GM23338 (cell line): ENCODE data around the gene CCDC177. TPM values are rescaled to one million over a fixed set of nuclear protein-coding genes. Genes with fewer than 3 reads are reported as not detected.

Experiments used
- ATAC-seq: fragments of 200-7000 bp; cut with Tn5 transposase; 3 replicates; pipeline ENCODE4 v1.9.1; 2020
- DNase-seq: peaks from one replicate; pipeline ENCODE4 v3.0.0-alpha.2; 2015; ENCODE audit warnings: low spot score
- H2AFZ ChIP-seq: fragments of 200-600 bp; sonication (generic); 2 replicates; pipeline ENCODE4 v1.8.0; 2016; ENCODE audit warnings: antibody characterized with exemption, mild to moderate bottlenecking, moderate library complexity
- H3F3A ChIP-seq: fragments of 200-600 bp; sonication (generic); replicated peaks from 2 replicates; pipeline ENCODE4 v1.8.0; 2017; ENCODE audit warnings: antibody characterized with exemption, mixed run types, low read depth
- H3K27ac ChIP-seq: fragments of 200-600 bp; sonication (generic); 2 replicates; pipeline ENCODE4 v1.6.1; 2016; ENCODE audit warnings: low read depth
- H3K27me3 ChIP-seq: fragments of 200-600 bp; sonication (generic); 2 replicates; pipeline ENCODE4 v1.8.0; 2016; ENCODE audit warnings: mild to moderate bottlenecking, mixed run types, moderate library complexity; ENCODE audit not compliant: insufficient read depth
- H3K36me3 ChIP-seq: fragments of 200-600 bp; sonication (generic); 2 replicates; pipeline ENCODE4 v1.8.0; 2016; ENCODE audit warnings: mild to moderate bottlenecking; ENCODE audit not compliant: insufficient read depth
- H3K4me1 ChIP-seq: fragments of 200-600 bp; sonication (generic); 2 replicates; pipeline ENCODE4 v1.8.0; 2016; ENCODE audit warnings: mild to moderate bottlenecking, moderate library complexity; ENCODE audit not compliant: insufficient read depth
- H3K4me2 ChIP-seq: fragments of 200-600 bp; sonication (generic); 2 replicates; pipeline ENCODE4 v1.7.1; 2017; ENCODE audit warnings: mixed run types
- H3K4me3 ChIP-seq: fragments of 200-600 bp; sonication (generic); 2 replicates; pipeline ENCODE4 v1.6.1; 2016; ENCODE audit warnings: mixed run types
- H3K79me2 ChIP-seq: fragments of 200-600 bp; sonication (generic); replicated peaks from 2 replicates; pipeline ENCODE4 v1.8.0; 2017; ENCODE audit warnings: mild to moderate bottlenecking; ENCODE audit not compliant: insufficient read depth
- H3K9me2 ChIP-seq: fragments of 200-600 bp; sonication (generic); 2 replicates; pipeline ENCODE4 v1.8.0; 2017; ENCODE audit not compliant: insufficient read depth
- H4K20me1 ChIP-seq: fragments of 200-600 bp; sonication (generic); replicated peaks from 2 replicates; pipeline ENCODE4 v1.8.0; 2017; ENCODE audit warnings: mild to moderate bottlenecking; ENCODE audit not compliant: insufficient read depth
- H3K27ac Mint-ChIP-seq: 2 replicates; pipeline ENCODE4 v1.8.0; 2020; ENCODE audit warnings: inconsistent platforms, mild to moderate bottlenecking, moderate library complexity, mixed read lengths
- H3K27me3 Mint-ChIP-seq: 3 replicates; pipeline ENCODE4 v1.8.0; 2022; ENCODE audit warnings: low read depth, mild to moderate bottlenecking, moderate library complexity, mixed read lengths, inconsistent platforms; ENCODE audit not compliant: insufficient read depth, poor library complexity
- H3K36me3 Mint-ChIP-seq: 3 replicates; pipeline ENCODE4 v1.8.0; 2021; ENCODE audit warnings: low read depth, mild to moderate bottlenecking, inconsistent platforms, moderate library complexity, mixed read lengths
- H3K4me1 Mint-ChIP-seq: 3 replicates; pipeline ENCODE4 v1.8.0; 2020; ENCODE audit warnings: mild to moderate bottlenecking, inconsistent platforms, mixed read lengths
- H3K4me3 Mint-ChIP-seq: 3 replicates; pipeline ENCODE4 v1.8.0; 2021; ENCODE audit warnings: moderate library complexity, mild to moderate bottlenecking, inconsistent platforms, mixed read lengths
- H3K9me3 Mint-ChIP-seq: 3 replicates; pipeline ENCODE4 v1.8.0; 2020; ENCODE audit warnings: moderate library complexity, mild to moderate bottlenecking, inconsistent platforms, mixed read lengths
- CREB1 ChIP-seq: fragments of 250-450 bp; sonication (Bioruptor Pico); IDR thresholded peaks from 2 replicates; pipeline ENCODE4 v1.5.0; 2020; ENCODE audit warnings: low read depth, mild to moderate bottlenecking, moderate library complexity
- CTCF ChIP-seq, 2 experiments: fragments of 200-600 bp in 1 of 2; sonication (generic) in 1 of 2; conservative IDR thresholded peaks; 2 replicates each; pipeline versions ENCODE4 v1.5.1 to v1.6.1; 2016 to 2017; ENCODE audit warnings: antibody characterized with exemption in 2 of 2, low read depth in 2 of 2, mild to moderate bottlenecking in 2 of 2, moderate library complexity in 1 of 2
- ETS1 ChIP-seq: IDR thresholded peaks from 2 replicates; pipeline ENCODE4 v1.6.1; 2016; ENCODE audit warnings: antibody characterized with exemption
- EZH2 ChIP-seq: fragments of 200-600 bp; sonication (generic); IDR thresholded peaks from one replicate; pipeline ENCODE4 v1.8.0; 2017; ENCODE audit warnings: antibody characterized with exemption, mild to moderate bottlenecking, low read depth; ENCODE audit not compliant: unreplicated experiment
- EZH2phosphoT487 ChIP-seq: fragments of 200-600 bp; sonication (generic); IDR thresholded peaks from one replicate; pipeline ENCODE4 v1.8.1; 2018; ENCODE audit warnings: antibody characterized with exemption; ENCODE audit not compliant: unreplicated experiment
- JUNB ChIP-seq: IDR thresholded peaks from one replicate; pipeline ENCODE4 v1.6.1; 2016; ENCODE audit warnings: antibody characterized with exemption; ENCODE audit not compliant: unreplicated experiment
- POLR2AphosphoS5 ChIP-seq: IDR thresholded peaks from 2 replicates; pipeline ENCODE4 v1.6.1; 2016; ENCODE audit warnings: antibody characterized with exemption, low read depth
- REST ChIP-seq: IDR thresholded peaks from one replicate; pipeline ENCODE4 v1.6.1; 2018; ENCODE audit warnings: antibody characterized with exemption; ENCODE audit not compliant: unreplicated experiment
- STAT1 ChIP-seq: IDR thresholded peaks from one replicate; pipeline ENCODE4 v1.6.1; 2016; ENCODE audit warnings: antibody characterized with exemption; ENCODE audit not compliant: unreplicated experiment
- ZNF331 ChIP-seq: fragments of 250-450 bp; sonication (Bioruptor Pico); IDR thresholded peaks from 2 replicates; pipeline ENCODE4 v1.5.0; 2020; ENCODE audit warnings: low read depth, mild to moderate bottlenecking, moderate library complexity
- ZNF462 ChIP-seq: fragments of 250-450 bp; sonication (Bioruptor Pico); IDR thresholded peaks from 2 replicates; pipeline ENCODE4 v1.5.0; 2020; ENCODE audit warnings: mild to moderate bottlenecking, moderate library complexity
- polyA plus RNA-seq: library from polyadenylated mRNA; unstranded; fragments of >200 nt; fragmentation: Nextera tagmentation; extraction: Ambion mirVana; gene quantifications from 2 replicates; pipeline ENCODE4 v1.2.1, GENCODE V29; 2016
- total RNA-seq: library from RNA; depleted of rRNA; stranded (reverse); fragments of >200 nt; shearing (Covaris generic); gene quantifications from 2 replicates; pipeline ENCODE4 v1.2.3, GENCODE V29; 2014

The CCDC177 gene
- total and polyA plus RNA-seq, 2 experiments from 2014 or later, result 0.18 to 1.7 TPM

- TF ChIP-seq ZNF462 (CRISPR knock-in tag) (no peak), STAT1 (no peak), EZH2 (no peak), CREB1 (no peak), EZH2phosphoT487 (no peak)
These were observed 41.7 kb upstream of the CCDC177 start (continued) for GRCh38 chr14:69616408-69616773.

GRCh38 chr14:69615496-69616407, 41.1 kb upstream of the CCDC177 start:
- H3K27me3 Mint-ChIP-seq, result peaks cover 9% of the 10 kb centered on the region
- peaks cover 19% of the 10 kb centered on the region for H3K27me3 ChIP-seq
- H3K9me3 Mint-ChIP-seq, result no peaks in the 10 kb centered on the region
- H3K4me2 ChIP-seq, result no peak overlapping the region
- no peak overlapping the region for H3K4me3 Mint-ChIP-seq
- H3K27ac ChIP-seq, result no peak overlapping the region
- no peaks in the 10 kb centered on the region for H3K79me2 ChIP-seq
- no peaks in the 10 kb centered on the region for H3K9me2 ChIP-seq
- H3K27ac Mint-ChIP-seq, result no peak overlapping the region
- peaks cover 29% of the 10 kb centered on the region for H3K4me1 Mint-ChIP-seq
- H4K20me1 ChIP-seq, result no peaks in the 10 kb centered on the region
- no peaks in the 10 kb centered on the region for H3K36me3 ChIP-seq
- H3K36me3 Mint-ChIP-seq, result no peaks in the 10 kb centered on the region; the same call in 2 of the 3 replicates
- TF ChIP-seq REST, result no peak
- TF ChIP-seq CTCF (conservative IDR thresholded peaks at IDR 0.05; ENCODE audit: low read depth in 2 of 2), result no peak
- no peak for TF ChIP-seq POLR2AphosphoS5
- TF ChIP-seq JUNB, result no peak
- no peak for TF ChIP-seq ZNF331
- no peak for TF ChIP-seq ETS1
- TF ChIP-seq EZH2, result no peak
- no peak for TF ChIP-seq CREB1
- no peak for TF ChIP-seq EZH2phosphoT487
- peaks cover 7% of the 10 kb centered on the region for H3K4me1 ChIP-seq
- ATAC-seq (no peak), DNase-seq (no peak)
- no peak overlapping the region for H3K4me3 ChIP-seq
- H2AFZ ChIP-seq, result no peak overlapping the region
- no peaks in the 10 kb centered on the region; the same call in 1 of the 2 replicates for H3F3A ChIP-seq
